Measurements from ENCODE around the gene RPL36AL. TPM values are rescaled to one million over a fixed set of nuclear protein-coding genes. Genes with fewer than 3 reads are reported as not detected.
"Not testable (repeated sequence)": the region's sequence is repeated elsewhere in the genome, so short reads cannot be mapped to it uniquely, and the experiment has no call there.

The RPL36AL gene
- total and polyA plus RNA-seq, 7 experiments from 2014 or later: 177 to 686 (median 408) TPM

DNA sequence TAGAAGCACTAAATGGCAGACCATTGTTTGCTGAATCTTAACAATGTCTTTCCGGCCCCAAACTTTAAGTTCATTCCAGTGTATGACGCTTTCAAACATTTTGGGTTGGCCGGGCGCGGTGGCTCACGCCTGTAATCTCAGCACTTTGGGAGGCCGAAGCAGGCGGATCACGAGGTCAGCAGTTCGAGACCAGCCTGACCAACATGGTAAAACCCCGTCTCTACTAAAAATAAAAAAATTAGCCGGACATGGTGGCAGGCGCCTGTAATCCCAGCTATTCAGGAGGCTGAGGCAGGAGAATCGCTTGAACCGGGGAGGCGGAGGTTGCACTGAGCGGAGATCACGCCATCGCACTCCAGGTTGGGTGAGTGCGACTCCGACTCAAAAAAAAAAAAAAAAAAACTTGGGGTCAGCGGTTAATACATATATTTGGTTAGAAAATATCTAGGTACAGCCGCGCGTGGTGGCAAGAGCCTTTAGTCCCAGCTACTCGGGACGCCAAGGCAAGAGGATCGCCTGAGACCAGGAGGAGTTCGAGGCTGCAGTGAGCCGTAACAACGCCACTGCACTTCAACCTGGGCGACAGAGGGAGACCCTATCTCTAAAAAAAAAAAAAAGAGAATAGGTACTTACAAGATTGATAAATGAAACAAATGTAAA is 35.3 kb downstream of the RPL36AL start:
- H3K4me1 ChIP-seq (ENCODE audit: control insufficient read depth in 2 of 2, insufficient read depth in 2 of 2, low read length in 2 of 2): peaks cover 19 to 21% of the 10 kb centered on the region in 2 donors
- peak overlapping the region; percentile 87 to 100 (median 94) for H3K4me3 Mint-ChIP-seq
- H3K9me3 ChIP-seq (ENCODE audit: control insufficient read depth in 2 of 3, low read length in 3 of 3); DNase-seq; H3K27me3 Mint-ChIP-seq; ATAC-seq; H3K27me3 ChIP-seq (ENCODE audit: control insufficient read depth in 2 of 2, insufficient read depth in 2 of 2, low read length in 2 of 2): not testable (repeated sequence)
- peaks cover 16 to 28% (median 16%) of the 10 kb centered on the region in 3 experiments for H3K36me3 ChIP-seq (ENCODE audit: control insufficient read depth in 2 of 3, insufficient read depth in 3 of 3, low read length in 3 of 3)
- H3K27ac ChIP-seq (ENCODE audit: low read depth, low read length): peak overlapping the region; percentile 84
- H3K4me3 ChIP-seq (ENCODE audit: low read length): peak overlapping the region; percentile 98
- H3K4me1 Mint-ChIP-seq: peaks cover 34 to 63% (median 52%) of the 10 kb centered on the region in 7 donors
- peaks cover 0 to 12% (median 0%) of the 10 kb centered on the region in 11 donors for H3K9me3 Mint-ChIP-seq
- peaks cover 7 to 41% (median 34%) of the 10 kb centered on the region in 5 donors for H3K36me3 Mint-ChIP-seq
- intact Hi-C loops (cut with micrococcal nuclease): loop anchor here (5.0 to 10.0 kb wide), 4 partner anchors 727 to 1660 kb away; partner anchors contain the start of genes MAP4K5 (in 2 of the 2), DMAC2L (in 1 of the 2), L2HGDH (in 1 of the 2) and TMX1 (in 1 of the 2)
- peak overlapping the region; percentile 90 to 100 (median 98) for H3K27ac Mint-ChIP-seq
- POLR2A ChIA-PET: interaction anchor here (0.7 to 6.6 kb wide), 12 partner anchors 11 to 532 kb away, joined by 3 to 137 read pairs (median 7); partner anchors contain the start of genes DNAAF2, KLHDC2, LRR1 and MGAT2
- CTCF ChIA-PET: interaction anchor here (0.6 to 2.0 kb wide), 4 partner anchors 17 to 688 kb away, joined by 3 to 6 read pairs (median 4); no protein-coding TSS in a partner anchor

DNA sequence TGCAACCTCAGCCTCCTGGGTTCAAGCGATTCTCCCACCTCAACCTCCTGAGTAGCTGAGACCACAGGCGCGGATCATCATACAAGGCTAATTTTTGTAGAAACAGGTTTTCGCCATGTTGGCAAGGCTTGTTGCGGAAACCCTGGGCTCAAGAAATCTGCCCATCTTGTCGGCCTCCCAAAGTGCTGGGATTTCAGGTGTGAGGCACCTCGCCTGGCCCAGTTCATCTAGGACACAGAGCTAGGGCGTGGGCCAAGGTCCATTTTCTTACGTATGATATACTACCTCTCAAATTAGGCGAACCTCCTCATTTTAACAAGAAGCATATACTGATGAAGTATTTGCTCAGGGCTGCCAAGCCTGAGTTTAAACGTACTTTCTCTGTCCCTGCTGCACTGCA is 36.4 kb downstream of the RPL36AL start:
- DNase-seq (no peak), ATAC-seq (no peak)
- intact Hi-C loops (cut with micrococcal nuclease): loop anchor here (10.0 kb wide), 2 partner anchors 1511 to 1661 kb away; partner anchors contain the start of genes TMX1 (in 1 of the 2) and TRIM9 (in 1 of the 2)
- peak overlapping the region in 8 of 9 donors; percentile 71 to 100 (median 98) for H3K27ac Mint-ChIP-seq
- Histone ChIP-seq H3K4me3 (ENCODE audit: low read length) (peak overlapping the region; percentile 98), H3K27me3 (ENCODE audit: control insufficient read depth in 2 of 2, insufficient read depth in 2 of 2, low read length in 2 of 2) (no peaks in the 10 kb centered on the region), H3K36me3 (ENCODE audit: control insufficient read depth in 2 of 3, insufficient read depth in 3 of 3, low read length in 3 of 3) (peaks cover 16 to 28% (median 16%) of the 10 kb centered on the region in 3 experiments), H3K27ac (ENCODE audit: low read depth, low read length) (peak overlapping the region; percentile 84), H3K9me3 (ENCODE audit: control insufficient read depth in 2 of 3, low read length in 3 of 3) (no peaks in the 10 kb centered on the region), H3K4me1 (ENCODE audit: control insufficient read depth in 2 of 2, insufficient read depth in 2 of 2, low read length in 2 of 2) (peaks cover 19 to 21% of the 10 kb centered on the region in 2 donors)
- H3K4me3 Mint-ChIP-seq: peak overlapping the region; percentile 87 to 100 (median 94)
- peaks cover 37 to 74% (median 62%) of the 10 kb centered on the region in 7 donors for H3K4me1 Mint-ChIP-seq
- CTCF ChIA-PET: no interaction called here
- POLR2A ChIA-PET: interaction anchor here (4.8 to 6.6 kb wide), 2 partner anchors 12 to 38 kb away, joined by 102 to 137 read pairs; partner anchors contain the start of genes LRR1, MGAT2 and RPL36AL
- H3K27me3 Mint-ChIP-seq: peaks cover 0 to 5% (median 0%) of the 10 kb centered on the region in 5 donors
- H3K36me3 Mint-ChIP-seq: peaks cover 7 to 44% (median 36%) of the 10 kb centered on the region in 5 donors
- peaks cover 0 to 12% (median 0%) of the 10 kb centered on the region in 11 donors for H3K9me3 Mint-ChIP-seq

- H3K4me1 Mint-ChIP-seq: peaks cover 37 to 74% (median 67%) of the 10 kb centered on the region in 7 donors
- H3K27ac Mint-ChIP-seq: peak overlapping the region in 7 of 9 donors; percentile 71 to 100 (median 98)
- Histone ChIP-seq H3K27me3 (ENCODE audit: control insufficient read depth in 2 of 2, insufficient read depth in 2 of 2, low read length in 2 of 2) (no peaks in the 10 kb centered on the region), H3K9me3 (ENCODE audit: control insufficient read depth in 2 of 3, low read length in 3 of 3) (no peaks in the 10 kb centered on the region), H3K4me1 (ENCODE audit: control insufficient read depth in 2 of 2, insufficient read depth in 2 of 2, low read length in 2 of 2) (peaks cover 19 to 21% of the 10 kb centered on the region in 2 donors), H3K36me3 (ENCODE audit: control insufficient read depth in 2 of 3, insufficient read depth in 3 of 3, low read length in 3 of 3) (peaks cover 16 to 28% (median 16%) of the 10 kb centered on the region in 3 experiments), H3K4me3 (ENCODE audit: low read length) (peak overlapping the region; percentile 98), H3K27ac (ENCODE audit: low read depth, low read length) (peak overlapping the region; percentile 84)
- H3K9me3 Mint-ChIP-seq: peaks cover 0 to 12% (median 0%) of the 10 kb centered on the region in 11 donors
- H3K36me3 Mint-ChIP-seq: peaks cover 7 to 44% (median 36%) of the 10 kb centered on the region in 5 donors
- ATAC-seq: no peak
- no peak for DNase-seq
- peak overlapping the region; percentile 87 to 100 (median 94) for H3K4me3 Mint-ChIP-seq
- H3K27me3 Mint-ChIP-seq: peaks cover 0 to 5% (median 0%) of the 10 kb centered on the region in 5 donors
- intact Hi-C loops (cut with micrococcal nuclease): loop anchor here (10.0 kb wide), 2 partner anchors 1511 to 1661 kb away; partner anchors contain the start of genes TMX1 (in 1 of the 2) and TRIM9 (in 1 of the 2)
- ChIA-PET POLR2A (interaction anchor here (0.6 to 6.6 kb wide), 2 partner anchors 39 to 52 kb away, joined by 4 to 137 read pairs; partner anchors contain the start of genes MGAT2 and RPL36AL), CTCF (interaction anchor here (0.6 kb wide), 1 partner anchor 161 kb away, joined by 3 read pairs; no protein-coding TSS in a partner anchor)
These were observed 36.8 kb downstream of the RPL36AL start for GRCh38 chr14:49583629-49584028.

DNA sequence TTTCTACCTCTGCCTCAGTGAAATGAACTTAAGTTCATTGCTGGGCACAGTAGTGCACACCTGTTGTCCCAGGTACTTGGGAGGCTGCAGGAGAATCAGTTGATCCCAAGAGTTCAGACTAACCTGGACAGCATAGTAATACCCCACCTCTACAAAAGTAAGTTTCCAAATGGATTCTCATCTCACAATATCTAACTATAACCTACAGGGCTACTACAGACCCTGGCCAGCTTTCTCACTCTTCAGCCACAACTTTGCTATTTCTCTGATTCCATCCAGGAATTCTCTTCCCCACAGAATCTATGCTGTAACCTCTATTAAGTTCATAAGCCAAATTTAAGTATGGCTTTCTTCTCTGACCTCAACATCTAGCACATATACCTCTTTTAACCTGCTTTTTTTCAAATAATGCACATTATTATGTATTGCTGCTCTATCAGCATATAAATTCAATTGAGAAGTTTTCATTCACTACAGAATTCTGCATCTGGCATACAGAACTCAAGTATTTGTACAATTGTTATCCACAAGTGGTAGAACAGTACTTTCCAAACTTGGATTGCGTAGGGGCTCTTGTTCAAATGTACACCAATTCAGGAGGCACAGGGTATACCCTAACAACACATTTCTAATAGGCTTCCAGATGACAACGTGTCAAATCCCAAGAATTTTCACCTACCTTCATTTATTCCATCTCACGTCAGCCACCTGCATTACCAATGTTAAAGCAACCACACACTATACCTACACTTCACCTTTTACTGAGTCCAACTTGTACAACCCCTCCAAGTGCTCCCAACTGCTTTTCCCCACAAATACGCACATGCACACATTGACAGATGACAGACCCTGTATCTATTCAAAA is 38.1 kb downstream of the RPL36AL start:
- intact Hi-C loops (cut with micrococcal nuclease): loop anchor here (10.0 kb wide), 2 partner anchors 1512 to 1662 kb away; partner anchors contain the start of genes TMX1 (in 1 of the 2) and TRIM9 (in 1 of the 2)
- no peaks in the 10 kb centered on the region for H3K9me3 ChIP-seq (ENCODE audit: control insufficient read depth in 2 of 3, low read length in 3 of 3)
- H3K36me3 ChIP-seq (ENCODE audit: control insufficient read depth in 2 of 3, insufficient read depth in 3 of 3, low read length in 3 of 3): peaks cover 16 to 33% (median 16%) of the 10 kb centered on the region in 3 experiments
- H3K4me1 Mint-ChIP-seq: peaks cover 37 to 82% (median 73%) of the 10 kb centered on the region in 7 donors
- ChIA-PET POLR2A (interaction anchor here (0.6 to 6.6 kb wide), 2 partner anchors 40 to 280 kb away, joined by 4 to 137 read pairs; partner anchors contain the start of genes MGAT2 and RPL36AL), CTCF (no interaction called here)
- peaks cover 19 to 21% of the 10 kb centered on the region in 2 donors for H3K4me1 ChIP-seq (ENCODE audit: control insufficient read depth in 2 of 2, insufficient read depth in 2 of 2, low read length in 2 of 2)
- DNase-seq (peak in 1 of 9 donors; percentile 25), ATAC-seq (no peak)
- peak overlapping the region in 8 of 9 donors; percentile 5 to 100 (median 67) for H3K27ac Mint-ChIP-seq
- peaks cover 7 to 52% (median 43%) of the 10 kb centered on the region in 5 donors for H3K36me3 Mint-ChIP-seq
- peaks cover 0 to 12% (median 0%) of the 10 kb centered on the region in 11 donors for H3K9me3 Mint-ChIP-seq
- peak overlapping the region in 8 of 10 donors; percentile 10 to 100 (median 92) for H3K4me3 Mint-ChIP-seq
- H3K27ac ChIP-seq (ENCODE audit: low read depth, low read length): no peak overlapping the region
- no peak overlapping the region for H3K4me3 ChIP-seq (ENCODE audit: low read length)
- peaks cover 0 to 5% (median 0%) of the 10 kb centered on the region in 5 donors for H3K27me3 Mint-ChIP-seq
- no peaks in the 10 kb centered on the region for H3K27me3 ChIP-seq (ENCODE audit: control insufficient read depth in 2 of 2, insufficient read depth in 2 of 2, low read length in 2 of 2)

- peaks cover 0 to 4% (median 0%) of the 10 kb centered on the region in 5 donors for H3K27me3 Mint-ChIP-seq
- H3K4me3 ChIP-seq (ENCODE audit: low read length): no peak overlapping the region
- peaks cover 7 to 57% (median 49%) of the 10 kb centered on the region in 5 donors for H3K36me3 Mint-ChIP-seq
- no peaks in the 10 kb centered on the region for H3K9me3 ChIP-seq (ENCODE audit: control insufficient read depth in 2 of 3, low read length in 3 of 3)
- H3K4me1 ChIP-seq (ENCODE audit: control insufficient read depth in 2 of 2, insufficient read depth in 2 of 2, low read length in 2 of 2): peaks cover 19 to 21% of the 10 kb centered on the region in 2 donors
- no peak for ATAC-seq
- intact Hi-C loops (cut with micrococcal nuclease): loop anchor here (10.0 kb wide), 2 partner anchors 1513 to 1663 kb away; partner anchors contain the start of genes TMX1 (in 1 of the 2) and TRIM9 (in 1 of the 2)
- peaks cover 16 to 40% (median 16%) of the 10 kb centered on the region in 3 experiments for H3K36me3 ChIP-seq (ENCODE audit: control insufficient read depth in 2 of 3, insufficient read depth in 3 of 3, low read length in 3 of 3)
- peak overlapping the region in 7 of 10 donors; percentile 11 to 100 (median 35) for H3K4me3 Mint-ChIP-seq
- no peaks in the 10 kb centered on the region for H3K27me3 ChIP-seq (ENCODE audit: control insufficient read depth in 2 of 2, insufficient read depth in 2 of 2, low read length in 2 of 2)
- DNase-seq: no peak
- peak overlapping the region; percentile 25 to 100 (median 70) for H3K27ac Mint-ChIP-seq
- peaks cover 0 to 7% (median 0%) of the 10 kb centered on the region in 11 donors for H3K9me3 Mint-ChIP-seq
- ChIA-PET POLR2A (interaction anchor here (0.6 to 1.3 kb wide), 3 partner anchors 38 to 280 kb away, joined by 3 to 4 read pairs (median 4); partner anchors contain the start of genes MGAT2 and RPL36AL), CTCF (no interaction called here)
- H3K27ac ChIP-seq (ENCODE audit: low read depth, low read length): no peak overlapping the region
- H3K4me1 Mint-ChIP-seq: peaks cover 37 to 75% (median 69%) of the 10 kb centered on the region in 7 donors
These were observed 39.0 kb downstream of the RPL36AL start for GRCh38 chr14:49581209-49582112.

Measured in naive thymus-derived CD4-positive, alpha-beta T cell (primary cell).